Ishikawa (cell line): ENCODE data around the gene CAMK1D.

ENCODE experiments used
- CEBPB ChIP-seq: IDR thresholded peaks from 2 replicates; pipeline ENCODE4 v1.6.1; 2012
- CREB1 ChIP-seq: IDR thresholded peaks from 2 replicates; pipeline ENCODE4 v1.6.1; 2012; ENCODE audit warnings: low read depth
- EGR1 ChIP-seq: IDR thresholded peaks from 2 replicates; pipeline ENCODE4 v1.6.1; 2012
- EP300 ChIP-seq: IDR thresholded peaks from 2 replicates; pipeline ENCODE4 v1.6.1; 2012; ENCODE audit warnings: borderline replicate concordance
- FOXM1 ChIP-seq: IDR thresholded peaks from 2 replicates; pipeline ENCODE4 v1.6.1; 2012; ENCODE audit warnings: low read depth, borderline replicate concordance
- NFIC ChIP-seq: IDR thresholded peaks from 2 replicates; pipeline ENCODE4 v1.6.1; 2012
- RAD21 ChIP-seq: IDR thresholded peaks from 2 replicates; pipeline ENCODE4 v1.6.1; 2012; ENCODE audit warnings: low read depth
- TAF1 ChIP-seq: IDR thresholded peaks from 2 replicates; pipeline ENCODE4 v1.6.1; 2012; ENCODE audit warnings: low read depth, mild to moderate bottlenecking
- TCF12 ChIP-seq: IDR thresholded peaks from 2 replicates; pipeline ENCODE4 v1.6.1; 2012; ENCODE audit warnings: low read depth
- TEAD4 ChIP-seq: IDR thresholded peaks from 2 replicates; pipeline ENCODE4 v1.6.1; 2012
- YY1 ChIP-seq: IDR thresholded peaks from 2 replicates; pipeline ENCODE4 v1.6.1; 2012; ENCODE audit warnings: low read depth
- ZBTB7A ChIP-seq: IDR thresholded peaks from 2 replicates; pipeline ENCODE4 v1.6.1; 2012; ENCODE audit warnings: low read depth
- TF ChIP-seq, protein P1 (sequence below): IDR thresholded peaks from 2 replicates; pipeline ENCODE4 v1.6.1; 2012
- TF ChIP-seq, protein P2 (sequence below): IDR thresholded peaks from 2 replicates; pipeline ENCODE4 v1.6.1; 2012; ENCODE audit warnings: low read depth, mild to moderate bottlenecking
- TF ChIP-seq, protein P3 (sequence below): IDR thresholded peaks from 2 replicates; pipeline ENCODE4 v1.6.1; 2012

CAMK1D gene

DNA sequence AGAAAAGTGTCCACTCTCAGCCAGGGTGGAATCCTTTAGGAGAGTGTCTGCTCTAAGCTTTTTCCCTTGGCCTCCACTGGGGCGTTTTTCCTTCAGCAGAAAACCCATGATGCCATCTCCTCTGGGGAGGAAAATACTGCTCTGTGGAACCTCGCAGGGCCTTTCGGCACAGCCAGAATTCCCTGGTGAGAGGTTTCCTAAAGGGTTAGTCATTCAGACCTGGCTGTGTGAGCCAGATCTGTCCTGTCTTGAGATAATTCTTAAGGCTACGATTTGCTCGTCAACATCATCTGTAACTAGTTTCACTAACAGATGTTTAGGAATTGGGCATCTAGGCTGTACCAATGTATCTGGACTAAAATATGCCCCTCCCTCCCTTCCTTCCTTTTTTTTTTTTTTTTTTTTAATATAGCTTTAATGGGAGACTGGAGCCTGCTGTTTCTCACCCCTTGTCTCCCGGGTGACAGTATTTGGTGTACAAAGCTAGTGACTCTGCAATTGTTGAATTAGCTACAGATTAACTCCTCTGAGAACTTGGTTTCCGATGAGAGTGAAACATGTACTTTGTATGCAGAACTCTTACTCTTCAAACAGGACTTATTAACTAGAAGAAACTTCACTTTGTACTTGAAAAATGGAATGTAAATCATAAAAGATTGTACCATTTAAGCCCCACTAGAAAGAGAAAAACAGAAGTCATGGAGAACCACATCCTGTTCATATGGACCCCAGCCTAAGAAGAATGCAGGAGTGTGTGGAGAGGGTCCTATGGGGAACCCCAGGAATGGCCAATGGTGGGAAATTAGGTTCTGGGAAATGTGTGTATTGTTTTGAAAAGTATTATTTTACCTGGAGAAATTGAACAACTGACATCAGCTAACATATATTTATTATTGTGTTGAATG, 230.9 kb downstream of the CAMK1D start:
- no peak for TF ChIP-seq TCF12
- no peak for TF ChIP-seq EGR1
- TF ChIP-seq CREB1, result no peak
- no peak for TF ChIP-seq NFIC
- no peak for TF ChIP-seq YY1
- TF ChIP-seq, protein P1, sequence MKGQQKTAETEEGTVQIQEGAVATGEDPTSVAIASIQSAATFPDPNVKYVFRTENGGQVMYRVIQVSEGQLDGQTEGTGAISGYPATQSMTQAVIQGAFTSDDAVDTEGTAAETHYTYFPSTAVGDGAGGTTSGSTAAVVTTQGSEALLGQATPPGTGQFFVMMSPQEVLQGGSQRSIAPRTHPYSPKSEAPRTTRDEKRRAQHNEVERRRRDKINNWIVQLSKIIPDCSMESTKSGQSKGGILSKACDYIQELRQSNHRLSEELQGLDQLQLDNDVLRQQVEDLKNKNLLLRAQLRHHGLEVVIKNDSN, result no peak

DNA sequence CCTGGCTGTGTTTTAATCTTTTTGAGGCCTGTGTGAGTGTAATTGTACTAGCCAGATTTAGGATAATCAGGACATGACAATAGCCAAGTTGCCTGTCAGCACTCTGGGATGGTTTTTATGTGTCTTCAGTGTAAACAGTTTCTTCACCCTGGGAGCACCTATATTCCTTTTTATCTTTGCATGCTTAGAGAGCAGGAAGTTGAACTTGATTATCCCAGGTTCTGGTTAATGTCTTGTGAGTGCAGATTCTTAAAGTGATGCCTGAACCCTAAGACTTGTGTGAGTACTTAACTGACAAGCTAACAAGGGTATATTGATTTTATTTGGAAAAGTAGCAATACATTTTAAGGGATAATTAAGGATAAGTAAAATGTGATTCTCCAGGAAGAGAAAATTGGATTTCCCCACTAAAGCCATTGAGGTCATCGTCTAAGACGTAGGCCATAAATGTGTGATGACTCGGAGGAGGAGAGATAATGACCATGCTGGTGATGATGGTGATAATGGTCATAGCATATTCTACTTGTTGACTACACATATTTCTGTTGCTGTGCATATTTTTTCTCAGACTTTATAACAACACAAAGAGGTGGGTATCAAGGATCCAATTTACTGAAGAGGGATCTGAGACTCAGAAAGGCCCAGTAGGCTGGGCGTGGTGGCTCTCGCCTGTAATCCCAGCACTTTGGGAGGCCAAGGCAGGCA, 234.7 kb downstream of the CAMK1D start:
- TF ChIP-seq NFIC, result no peak
- no peak for TF ChIP-seq CEBPB
- TF ChIP-seq, protein P2, sequence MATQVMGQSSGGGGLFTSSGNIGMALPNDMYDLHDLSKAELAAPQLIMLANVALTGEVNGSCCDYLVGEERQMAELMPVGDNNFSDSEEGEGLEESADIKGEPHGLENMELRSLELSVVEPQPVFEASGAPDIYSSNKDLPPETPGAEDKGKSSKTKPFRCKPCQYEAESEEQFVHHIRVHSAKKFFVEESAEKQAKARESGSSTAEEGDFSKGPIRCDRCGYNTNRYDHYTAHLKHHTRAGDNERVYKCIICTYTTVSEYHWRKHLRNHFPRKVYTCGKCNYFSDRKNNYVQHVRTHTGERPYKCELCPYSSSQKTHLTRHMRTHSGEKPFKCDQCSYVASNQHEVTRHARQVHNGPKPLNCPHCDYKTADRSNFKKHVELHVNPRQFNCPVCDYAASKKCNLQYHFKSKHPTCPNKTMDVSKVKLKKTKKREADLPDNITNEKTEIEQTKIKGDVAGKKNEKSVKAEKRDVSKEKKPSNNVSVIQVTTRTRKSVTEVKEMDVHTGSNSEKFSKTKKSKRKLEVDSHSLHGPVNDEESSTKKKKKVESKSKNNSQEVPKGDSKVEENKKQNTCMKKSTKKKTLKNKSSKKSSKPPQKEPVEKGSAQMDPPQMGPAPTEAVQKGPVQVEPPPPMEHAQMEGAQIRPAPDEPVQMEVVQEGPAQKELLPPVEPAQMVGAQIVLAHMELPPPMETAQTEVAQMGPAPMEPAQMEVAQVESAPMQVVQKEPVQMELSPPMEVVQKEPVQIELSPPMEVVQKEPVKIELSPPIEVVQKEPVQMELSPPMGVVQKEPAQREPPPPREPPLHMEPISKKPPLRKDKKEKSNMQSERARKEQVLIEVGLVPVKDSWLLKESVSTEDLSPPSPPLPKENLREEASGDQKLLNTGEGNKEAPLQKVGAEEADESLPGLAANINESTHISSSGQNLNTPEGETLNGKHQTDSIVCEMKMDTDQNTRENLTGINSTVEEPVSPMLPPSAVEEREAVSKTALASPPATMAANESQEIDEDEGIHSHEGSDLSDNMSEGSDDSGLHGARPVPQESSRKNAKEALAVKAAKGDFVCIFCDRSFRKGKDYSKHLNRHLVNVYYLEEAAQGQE, result no peak
- TF ChIP-seq RAD21, result no peak
- no peak for TF ChIP-seq FOXM1
- TF ChIP-seq EGR1, result no peak
- TF ChIP-seq CREB1, result no peak
- TF ChIP-seq ZBTB7A, result no peak
- TF ChIP-seq TCF12, result no peak
- TF ChIP-seq, protein P1, result no peak

DNA sequence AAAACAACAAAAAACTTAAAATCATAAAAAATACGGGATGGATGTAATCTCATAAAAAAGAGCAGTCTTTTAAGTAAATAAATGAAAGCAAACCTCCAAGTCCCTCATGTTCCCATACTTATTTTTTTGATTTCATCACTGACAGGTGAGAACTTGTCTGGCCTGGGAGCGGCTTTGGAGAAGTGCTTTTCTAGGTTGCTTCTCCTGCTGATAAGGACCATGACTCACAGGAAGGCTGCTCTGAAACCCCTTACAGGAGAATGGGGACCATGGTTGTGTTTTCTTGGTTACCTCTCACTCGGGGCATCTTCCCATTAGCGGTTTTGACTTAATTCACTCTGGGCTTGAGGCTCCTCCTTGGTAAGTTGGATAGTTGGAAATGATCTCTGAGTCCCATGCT, 237.4 kb downstream of the CAMK1D start:
- no peak for TF ChIP-seq TEAD4
- TF ChIP-seq FOXM1, result no peak
- TF ChIP-seq TCF12, result no peak
- TF ChIP-seq TAF1, result no peak
- TF ChIP-seq CREB1, result no peak
- TF ChIP-seq, protein P2, result no peak
- TF ChIP-seq RAD21, result no peak
- no peak for TF ChIP-seq YY1
- TF ChIP-seq, protein P1, result no peak
- no peak for TF ChIP-seq EGR1
- no peak for TF ChIP-seq ZBTB7A
- no peak for TF ChIP-seq CEBPB
- TF ChIP-seq EP300, result no peak
- TF ChIP-seq, protein P3, sequence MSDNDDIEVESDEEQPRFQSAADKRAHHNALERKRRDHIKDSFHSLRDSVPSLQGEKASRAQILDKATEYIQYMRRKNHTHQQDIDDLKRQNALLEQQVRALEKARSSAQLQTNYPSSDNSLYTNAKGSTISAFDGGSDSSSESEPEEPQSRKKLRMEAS, result no peak
- no peak for TF ChIP-seq NFIC

DNA sequence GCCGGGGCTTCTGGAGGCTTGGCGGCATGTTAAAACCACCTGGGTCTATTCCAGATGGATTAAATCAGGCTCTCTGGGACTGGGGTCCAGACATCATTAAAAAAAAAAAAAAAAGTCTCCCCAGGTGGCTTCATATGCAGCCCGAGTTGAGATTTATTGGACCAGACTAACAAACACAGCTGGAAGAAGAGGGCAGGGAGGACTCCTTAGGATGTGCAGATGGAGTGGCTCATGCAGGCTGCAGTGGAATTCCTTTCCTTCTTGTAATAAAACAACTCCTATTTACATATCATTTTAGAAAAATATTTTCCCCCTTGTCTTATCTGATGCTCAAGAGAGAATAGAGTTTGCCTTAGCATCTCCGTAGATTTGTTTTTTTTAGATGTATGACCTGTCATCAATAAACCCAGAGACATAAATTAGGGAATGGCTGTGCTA, 238.1 kb downstream of the CAMK1D start:
- TF ChIP-seq CREB1 (no peak), EP300 (no peak), YY1 (no peak), ZBTB7A (no peak), NFIC (no peak), CEBPB (no peak), EGR1 (no peak), TAF1 (no peak), TEAD4 (no peak), RAD21 (no peak), FOXM1 (no peak), TCF12 (no peak)
- TF ChIP-seq, protein P3, result no peak
- TF ChIP-seq, protein P2, result no peak
- TF ChIP-seq, protein P1, result no peak
